Choroid plexus epithelial cell (primary cell): Measurements from ENCODE around the gene FAAP24.
"Not testable (repeated sequence)": the region's sequence is repeated elsewhere in the genome, so short reads cannot be mapped to it uniquely, and the experiment has no call there.

Source experiments
- DNase-seq: peaks from one replicate; pipeline ENCODE4 v3.0.0-alpha.2; 2010; ENCODE audit warnings: low read depth
- H3K4me3 ChIP-seq: 2 replicates; pipeline ENCODE4 v1.5.1; 2011; ENCODE audit warnings: low read depth, mild to moderate bottlenecking, control low read depth, low read length, moderate library complexity
- TF ChIP-seq, protein P1 (sequence below): conservative IDR thresholded peaks from 2 replicates; pipeline ENCODE4 v1.5.1; 2011; ENCODE audit warnings: low read depth, mild to moderate bottlenecking, control low read depth, inconsistent platforms, low read length, moderate library complexity

Gene FAAP24

GRCh38 chr19:32977280-32977679, 5.2 kb downstream of the FAAP24 start:
- DNase-seq: peak; percentile 59
- TF ChIP-seq, protein P1, sequence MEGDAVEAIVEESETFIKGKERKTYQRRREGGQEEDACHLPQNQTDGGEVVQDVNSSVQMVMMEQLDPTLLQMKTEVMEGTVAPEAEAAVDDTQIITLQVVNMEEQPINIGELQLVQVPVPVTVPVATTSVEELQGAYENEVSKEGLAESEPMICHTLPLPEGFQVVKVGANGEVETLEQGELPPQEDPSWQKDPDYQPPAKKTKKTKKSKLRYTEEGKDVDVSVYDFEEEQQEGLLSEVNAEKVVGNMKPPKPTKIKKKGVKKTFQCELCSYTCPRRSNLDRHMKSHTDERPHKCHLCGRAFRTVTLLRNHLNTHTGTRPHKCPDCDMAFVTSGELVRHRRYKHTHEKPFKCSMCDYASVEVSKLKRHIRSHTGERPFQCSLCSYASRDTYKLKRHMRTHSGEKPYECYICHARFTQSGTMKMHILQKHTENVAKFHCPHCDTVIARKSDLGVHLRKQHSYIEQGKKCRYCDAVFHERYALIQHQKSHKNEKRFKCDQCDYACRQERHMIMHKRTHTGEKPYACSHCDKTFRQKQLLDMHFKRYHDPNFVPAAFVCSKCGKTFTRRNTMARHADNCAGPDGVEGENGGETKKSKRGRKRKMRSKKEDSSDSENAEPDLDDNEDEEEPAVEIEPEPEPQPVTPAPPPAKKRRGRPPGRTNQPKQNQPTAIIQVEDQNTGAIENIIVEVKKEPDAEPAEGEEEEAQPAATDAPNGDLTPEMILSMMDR: no peak
- H3K4me3 ChIP-seq: no peak overlapping the region

DNA sequence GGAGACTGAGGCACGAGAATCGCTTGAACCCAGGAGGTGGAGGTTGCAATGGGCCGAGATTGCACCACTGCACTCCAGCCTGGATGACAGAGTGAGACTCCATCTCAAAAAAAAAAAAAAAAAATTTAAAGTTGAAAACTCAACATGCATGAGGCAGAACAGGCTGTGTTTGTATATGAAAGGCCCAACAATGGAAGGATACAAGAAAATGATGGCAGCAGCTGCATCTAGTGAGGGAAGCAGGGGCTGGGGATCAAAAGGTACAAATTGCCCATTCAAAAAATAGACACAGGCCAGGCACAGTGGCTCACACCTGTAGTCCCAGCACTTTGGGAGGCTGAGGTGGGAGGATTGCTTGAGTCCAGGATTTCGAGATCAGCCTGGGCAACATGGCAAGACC, 5.8 kb downstream of the FAAP24 start:
- not testable (repeated sequence) for DNase-seq

GRCh38 chr19:32979807-32980206, 7.8 kb downstream of the FAAP24 start:
- not testable (repeated sequence) for DNase-seq, H3K4me3 ChIP-seq

More for the DNA sequence above, 5.8 kb downstream of the FAAP24 start:
- H3K4me3 ChIP-seq: not testable (repeated sequence)

- DNase-seq, H3K4me3 ChIP-seq: not testable (repeated sequence)
These were observed 10.4 kb downstream of the FAAP24 start for GRCh38 chr19:32982488-32982887.

DNA sequence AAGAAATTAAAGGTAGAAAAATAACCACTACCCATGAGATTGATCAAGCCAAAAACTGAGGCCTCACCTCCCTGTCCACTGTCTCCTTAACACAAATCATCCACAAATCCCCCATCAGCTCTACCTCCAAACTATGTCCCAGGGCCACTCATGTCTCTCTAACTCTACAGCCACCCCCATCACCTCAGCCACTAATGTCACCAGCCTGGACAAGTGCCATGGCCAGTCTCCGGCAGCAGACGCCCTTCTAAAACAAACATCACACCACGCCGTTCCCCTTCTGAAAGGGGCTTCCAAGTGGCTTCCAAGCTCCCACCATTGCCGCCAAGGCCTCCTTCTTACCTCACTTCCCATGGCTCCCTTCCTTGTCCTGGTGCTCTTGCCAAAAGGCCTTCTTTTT, 16.2 kb downstream of the FAAP24 start:
- DNase-seq, H3K4me3 ChIP-seq: not testable (repeated sequence)

GRCh38 chr19:32988724-32989123, 16.7 kb downstream of the FAAP24 start:
- no peak for DNase-seq
- H3K4me3 ChIP-seq: no peak overlapping the region
- TF ChIP-seq, protein P1: no peak

GRCh38 chr19:32995966-32996365, 23.9 kb downstream of the FAAP24 start:
- not testable (repeated sequence) for H3K4me3 ChIP-seq, DNase-seq

DNA sequence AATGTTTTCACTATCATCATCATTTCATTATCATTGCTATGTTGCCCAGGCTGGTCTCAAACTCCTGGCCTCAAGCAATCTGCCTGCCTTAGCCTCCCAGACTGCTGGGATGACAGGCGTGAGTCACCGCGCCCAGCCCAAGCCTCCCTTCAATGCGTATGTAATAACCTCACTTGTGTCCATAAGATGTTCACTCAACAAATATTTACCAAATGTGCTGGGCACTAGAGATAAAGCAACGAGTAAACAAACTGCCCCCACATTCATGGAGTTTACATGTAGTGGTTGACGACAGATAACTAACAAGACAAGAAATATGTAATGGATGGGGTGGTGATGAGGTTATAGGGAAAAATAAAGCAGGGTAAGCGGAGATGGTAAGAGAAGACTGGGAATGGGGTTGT, 25.0 kb downstream of the FAAP24 start:
- not testable (repeated sequence) for DNase-seq, H3K4me3 ChIP-seq

GRCh38 chr19:32997716-32998355, 25.8 kb downstream of the FAAP24 start:
- no peak overlapping the region for H3K4me3 ChIP-seq
- DNase-seq: no peak

GRCh38 chr19:32998722-32999121, 26.7 kb downstream of the FAAP24 start:
- H3K4me3 ChIP-seq: no peak overlapping the region
- TF ChIP-seq, protein P1: no peak
- DNase-seq: no peak

More at GRCh38 chr19:32997716-32998355, 25.8 kb downstream of the FAAP24 start:
- TF ChIP-seq, protein P1: no peak
